Panc1 (cell line): ENCODE measurements around the gene ZNF660.

Source experiments
- POLR2AphosphoS5 ChIP-seq: IDR thresholded peaks from 2 replicates; pipeline ENCODE4 v1.6.1; 2012; ENCODE audit warnings: mild to moderate bottlenecking, low read depth, low read length, moderate library complexity
- REST ChIP-seq, 2 experiments: IDR thresholded peaks; 2 replicates each; pipeline ENCODE4 v1.6.1; 2011 to 2012; ENCODE audit warnings: low read depth in 2 of 2, control low read depth in 1 of 2, low read length in 1 of 2, mild to moderate bottlenecking in 1 of 2, moderate library complexity in 1 of 2; ENCODE audit not compliant: insufficient read depth in 1 of 2
- SIN3A ChIP-seq: IDR thresholded peaks from 2 replicates; pipeline ENCODE4 v1.6.1; 2012; ENCODE audit warnings: low read depth, mild to moderate bottlenecking, low read length, moderate library complexity, borderline replicate concordance; ENCODE audit not compliant: insufficient read depth
- TF ChIP-seq, protein P1 (sequence below): fragments of 450-650 bp; IDR thresholded peaks from 2 replicates; pipeline ENCODE4 v1.5.1; 2017; ENCODE audit warnings: mild to moderate bottlenecking

- TF ChIP-seq, protein P1, sequence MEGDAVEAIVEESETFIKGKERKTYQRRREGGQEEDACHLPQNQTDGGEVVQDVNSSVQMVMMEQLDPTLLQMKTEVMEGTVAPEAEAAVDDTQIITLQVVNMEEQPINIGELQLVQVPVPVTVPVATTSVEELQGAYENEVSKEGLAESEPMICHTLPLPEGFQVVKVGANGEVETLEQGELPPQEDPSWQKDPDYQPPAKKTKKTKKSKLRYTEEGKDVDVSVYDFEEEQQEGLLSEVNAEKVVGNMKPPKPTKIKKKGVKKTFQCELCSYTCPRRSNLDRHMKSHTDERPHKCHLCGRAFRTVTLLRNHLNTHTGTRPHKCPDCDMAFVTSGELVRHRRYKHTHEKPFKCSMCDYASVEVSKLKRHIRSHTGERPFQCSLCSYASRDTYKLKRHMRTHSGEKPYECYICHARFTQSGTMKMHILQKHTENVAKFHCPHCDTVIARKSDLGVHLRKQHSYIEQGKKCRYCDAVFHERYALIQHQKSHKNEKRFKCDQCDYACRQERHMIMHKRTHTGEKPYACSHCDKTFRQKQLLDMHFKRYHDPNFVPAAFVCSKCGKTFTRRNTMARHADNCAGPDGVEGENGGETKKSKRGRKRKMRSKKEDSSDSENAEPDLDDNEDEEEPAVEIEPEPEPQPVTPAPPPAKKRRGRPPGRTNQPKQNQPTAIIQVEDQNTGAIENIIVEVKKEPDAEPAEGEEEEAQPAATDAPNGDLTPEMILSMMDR: no peak
- no peak for TF ChIP-seq POLR2AphosphoS5
- TF ChIP-seq REST (IDR thresholded peaks at IDR 0.05; ENCODE audit: insufficient read depth in 1 of 2, low read depth in 2 of 2, low read length in 1 of 2): no peak
- no peak for TF ChIP-seq SIN3A
Measured at GRCh38 chr3:44596621-44597020, 11.9 kb downstream of the ZNF660 start.
